Measurements from ENCODE around the gene MYO5A. TPM values are rescaled to one million over a fixed set of nuclear protein-coding genes. Genes with fewer than 3 reads are reported as not detected.

MYO5A gene
- total RNA-seq, 1 experiment from 2014 or later = 21.8 TPM

DNA sequence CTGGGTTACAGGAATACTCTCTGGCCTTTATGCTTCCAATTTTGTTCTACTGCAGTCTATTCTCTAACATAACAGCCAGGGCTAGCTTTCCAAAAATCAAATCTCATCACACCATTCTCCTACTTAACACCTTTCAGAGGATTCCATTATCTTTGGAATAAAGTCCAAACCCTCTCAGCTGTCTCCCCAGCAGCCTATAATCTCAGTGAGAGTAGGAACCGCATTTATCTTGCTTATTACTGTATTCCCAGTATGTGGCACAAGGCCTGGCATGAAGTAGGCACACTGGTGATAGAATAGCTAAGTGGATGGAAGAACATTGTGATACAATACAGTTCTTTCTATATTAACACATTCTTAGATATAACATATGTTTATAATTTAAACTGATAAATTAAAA is 184.1 kb downstream of the MYO5A start:
- H3K27me3 Mint-ChIP-seq (ENCODE audit: low read depth) = no peaks in the 10 kb centered on the region

More for the DNA sequence above, 184.1 kb downstream of the MYO5A start:
- no peaks in the 10 kb centered on the region for H3K9me3 Mint-ChIP-seq
- no peak overlapping the region for H3K56ac ChIP-seq (ENCODE audit: insufficient read length, low read depth, low read length)
- no peaks in the 10 kb centered on the region; the same call in 1 of the 2 replicates for H3K4me1 ChIP-seq (ENCODE audit: insufficient read depth, low read length)
- H2BK120ac ChIP-seq (ENCODE audit: low read depth, low read length, poor library complexity, severe bottlenecking) = no peak overlapping the region
- no peak overlapping the region for H4K91ac ChIP-seq (ENCODE audit: insufficient read length, low read depth, low read length)
- H3K9me3 ChIP-seq (ENCODE audit: control insufficient read depth, low read depth, low read length) = no peaks in the 10 kb centered on the region
- no peak overlapping the region for H4K8ac ChIP-seq (replicated peaks; ENCODE audit: insufficient read length, low read depth, low read length)
- no peaks in the 10 kb centered on the region for H3K79me2 ChIP-seq (ENCODE audit: insufficient read depth, low read length)
- H2AFZ ChIP-seq (ENCODE audit: low read length) = no peak overlapping the region
- H3K14ac ChIP-seq (ENCODE audit: insufficient read depth, low read length) = no peak overlapping the region
- no peak overlapping the region for H3K18ac ChIP-seq (ENCODE audit: insufficient read length, low read depth, low read length)
- 0 out of 7 replicates have a peak, but pooled peaks cover 0 to 6% (median 2%) of the 10 kb centered on the region in 3 experiments for H3K36me3 Mint-ChIP-seq (ENCODE audit: insufficient read depth in 1 of 3, low read depth in 3 of 3)
- no peak overlapping the region for H2BK5ac ChIP-seq (ENCODE audit: insufficient read length, low read length)
- no peak overlapping the region for H3K9ac ChIP-seq (ENCODE audit: extremely low read depth, insufficient read length, low read length)
- no peak overlapping the region for H2AK5ac ChIP-seq (ENCODE audit: insufficient read length, low read length)
- WGBS (ENCODE audit: extremely low coverage, insufficient read length, low lambda C conversion rate) = no CpG with 5 or more reads among the region's 1 CpG
- H3K4ac ChIP-seq (ENCODE audit: low read depth, low read length) = no peak overlapping the region
- TF ChIP-seq, protein P1, sequence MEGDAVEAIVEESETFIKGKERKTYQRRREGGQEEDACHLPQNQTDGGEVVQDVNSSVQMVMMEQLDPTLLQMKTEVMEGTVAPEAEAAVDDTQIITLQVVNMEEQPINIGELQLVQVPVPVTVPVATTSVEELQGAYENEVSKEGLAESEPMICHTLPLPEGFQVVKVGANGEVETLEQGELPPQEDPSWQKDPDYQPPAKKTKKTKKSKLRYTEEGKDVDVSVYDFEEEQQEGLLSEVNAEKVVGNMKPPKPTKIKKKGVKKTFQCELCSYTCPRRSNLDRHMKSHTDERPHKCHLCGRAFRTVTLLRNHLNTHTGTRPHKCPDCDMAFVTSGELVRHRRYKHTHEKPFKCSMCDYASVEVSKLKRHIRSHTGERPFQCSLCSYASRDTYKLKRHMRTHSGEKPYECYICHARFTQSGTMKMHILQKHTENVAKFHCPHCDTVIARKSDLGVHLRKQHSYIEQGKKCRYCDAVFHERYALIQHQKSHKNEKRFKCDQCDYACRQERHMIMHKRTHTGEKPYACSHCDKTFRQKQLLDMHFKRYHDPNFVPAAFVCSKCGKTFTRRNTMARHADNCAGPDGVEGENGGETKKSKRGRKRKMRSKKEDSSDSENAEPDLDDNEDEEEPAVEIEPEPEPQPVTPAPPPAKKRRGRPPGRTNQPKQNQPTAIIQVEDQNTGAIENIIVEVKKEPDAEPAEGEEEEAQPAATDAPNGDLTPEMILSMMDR (conservative IDR thresholded peaks at IDR 0.05) = no peak
- H3K27ac ChIP-seq (ENCODE audit: insufficient read length, low read depth, low read length) = no peak overlapping the region
- no peak overlapping the region for H2BK12ac ChIP-seq (ENCODE audit: insufficient read length, low read depth, low read length)
- no peak overlapping the region for H3K4me3 Mint-ChIP-seq
- H3K27me3 ChIP-seq (ENCODE audit: insufficient read depth, low read length) = no peaks in the 10 kb centered on the region
- H3K23me2 ChIP-seq (ENCODE audit: insufficient read length, low read depth, low read length, poor library complexity, severe bottlenecking) = no peaks in the 10 kb centered on the region
- H3K23ac ChIP-seq (ENCODE audit: insufficient read length, low read depth, low read length) = no peak overlapping the region
- peaks cover 13 to 14% of the 10 kb centered on the region in 2 experiments for H3K4me1 Mint-ChIP-seq
- H4K5ac ChIP-seq (ENCODE audit: insufficient read length, low read depth, low read length) = no peak overlapping the region
- H3T11ph ChIP-seq (ENCODE audit: low read length) = no peak overlapping the region
- no peaks in the 10 kb centered on the region for H3K79me1 ChIP-seq (ENCODE audit: insufficient read depth, low read depth, low read length, poor library complexity, severe bottlenecking)
- no peak for DNase-seq
- H2BK15ac ChIP-seq (ENCODE audit: low read depth, low read length) = no peak overlapping the region
- H2BK20ac ChIP-seq (ENCODE audit: low read depth, low read length, poor library complexity, severe bottlenecking) = no peak overlapping the region
- H4K20me1 ChIP-seq (ENCODE audit: control insufficient read depth, insufficient read depth, insufficient read length) = no peaks in the 10 kb centered on the region
- H3K27ac Mint-ChIP-seq = no peak overlapping the region
- H3K4me2 ChIP-seq (ENCODE audit: insufficient read depth, insufficient read length, low read length) = no peak overlapping the region
